Astrocyte of the cerebellum (primary cell): ENCODE data around the gene NEIL3.
A peak's percentile ranks its signal among the peaks of the same experiment; 100 is the strongest.

Experiments
- DNase-seq: peaks from one replicate; pipeline ENCODE4 v3.0.0-alpha.2; 2011; ENCODE audit warnings: low read depth
- H3K4me3 ChIP-seq: 2 replicates; pipeline ENCODE4 v1.5.1; 2011; ENCODE audit warnings: mild to moderate bottlenecking, low read depth, low read length, moderate library complexity
- CTCF ChIP-seq: IDR thresholded peaks from 2 replicates; pipeline ENCODE4 v1.5.1; 2012; ENCODE audit warnings: low read length, low read depth, moderate library complexity, mild to moderate bottlenecking; ENCODE audit errors: missing control alignments
- in situ Hi-C: cut with HindIII; loops from 2 replicates; pipeline ENCODE4 v1.10.0; 2017; ENCODE audit warnings: low sequenced_read_pairs

NEIL3 gene

GRCh38 chr4:177309522-177310371 lies at the start of gene NEIL3:
Gene NEIL3 (plus strand): TSS chr4:177309874. CDS start chr4:177309954, 80 bp downstream.
- peak; percentile 65 for DNase-seq
- in situ Hi-C loops: no loop called here
- no peak for TF ChIP-seq CTCF
- H3K4me3 ChIP-seq: peak within 1 kb of the TSS; percentile 88

GRCh38 chr4:177263818-177264217 lies 45.9 kb upstream of the NEIL3 start:
- in situ Hi-C loops: no loop called here
- no peak overlapping the region for H3K4me3 ChIP-seq
- DNase-seq: no peak
- no peak for TF ChIP-seq CTCF

GRCh38 chr4:177264788-177265422 lies 44.8 kb upstream of the NEIL3 start:
- no peak for TF ChIP-seq CTCF
- H3K4me3 ChIP-seq: no peak overlapping the region
- no peak for DNase-seq
- in situ Hi-C loops: no loop called here

- no peak for TF ChIP-seq CTCF
- in situ Hi-C loops: no loop called here
- DNase-seq: no peak
- H3K4me3 ChIP-seq: no peak overlapping the region
Observed at GRCh38 chr4:177265729-177266128, 43.9 kb upstream of the NEIL3 start.

- DNase-seq: no peak
- no peak for TF ChIP-seq CTCF
- in situ Hi-C loops: no loop called here
- H3K4me3 ChIP-seq: no peak overlapping the region
Observed at GRCh38 chr4:177266506-177266905, 43.2 kb upstream of the NEIL3 start.

- in situ Hi-C loops: no loop called here
- no peak overlapping the region for H3K4me3 ChIP-seq
- TF ChIP-seq CTCF: no peak
- DNase-seq: no peak
Observed at GRCh38 chr4:177267911-177268310, 41.8 kb upstream of the NEIL3 start.
